Kidney glomerular epithelial cell (primary cell): Measurements from ENCODE around the gene ARHGAP36.

Experiments
- DNase-seq: peaks from one replicate; lab custom pipeline; 2025; lab: John Stamatoyannopoulos, UW

Gene ARHGAP36

DNA sequence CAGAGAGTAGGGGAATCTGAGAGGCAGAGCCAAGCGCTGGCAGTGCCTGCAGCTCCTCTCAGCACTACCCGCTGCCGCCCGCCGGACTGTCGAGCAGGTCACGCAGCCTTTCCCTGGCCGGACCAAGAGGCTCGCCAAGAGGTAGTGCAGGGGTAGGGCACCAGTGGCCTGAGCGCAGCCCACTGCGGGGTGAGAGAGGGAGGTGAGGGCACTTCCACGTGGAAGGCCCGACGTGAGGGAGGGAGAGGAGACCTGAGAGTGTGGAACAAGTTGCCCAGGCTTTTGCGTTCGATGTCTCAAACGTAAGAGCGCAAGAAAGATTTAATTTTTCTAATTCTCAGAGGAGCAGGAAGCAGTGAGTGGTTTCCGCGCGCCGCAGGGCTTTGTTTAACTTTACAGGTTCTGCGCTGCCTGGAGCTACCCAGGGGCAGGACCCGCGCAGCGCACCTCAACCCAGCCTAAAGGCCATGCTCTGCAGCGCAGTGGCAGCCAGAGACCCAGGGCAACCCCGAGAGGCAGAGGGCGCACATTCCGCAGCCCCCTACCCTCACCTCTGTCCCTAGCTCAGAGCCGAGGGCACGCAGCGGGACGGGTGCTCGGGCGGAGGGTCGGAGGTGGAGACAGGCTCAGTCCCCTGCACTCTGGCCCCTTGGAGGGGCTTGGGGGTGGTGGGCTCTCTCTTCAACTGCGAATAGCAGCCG lies 14.9 kb downstream of the ARHGAP36 start:
- no peak for DNase-seq

GRCh38 chrX:131073607-131074006 lies 15.5 kb downstream of the ARHGAP36 start:
- DNase-seq: no peak

DNA sequence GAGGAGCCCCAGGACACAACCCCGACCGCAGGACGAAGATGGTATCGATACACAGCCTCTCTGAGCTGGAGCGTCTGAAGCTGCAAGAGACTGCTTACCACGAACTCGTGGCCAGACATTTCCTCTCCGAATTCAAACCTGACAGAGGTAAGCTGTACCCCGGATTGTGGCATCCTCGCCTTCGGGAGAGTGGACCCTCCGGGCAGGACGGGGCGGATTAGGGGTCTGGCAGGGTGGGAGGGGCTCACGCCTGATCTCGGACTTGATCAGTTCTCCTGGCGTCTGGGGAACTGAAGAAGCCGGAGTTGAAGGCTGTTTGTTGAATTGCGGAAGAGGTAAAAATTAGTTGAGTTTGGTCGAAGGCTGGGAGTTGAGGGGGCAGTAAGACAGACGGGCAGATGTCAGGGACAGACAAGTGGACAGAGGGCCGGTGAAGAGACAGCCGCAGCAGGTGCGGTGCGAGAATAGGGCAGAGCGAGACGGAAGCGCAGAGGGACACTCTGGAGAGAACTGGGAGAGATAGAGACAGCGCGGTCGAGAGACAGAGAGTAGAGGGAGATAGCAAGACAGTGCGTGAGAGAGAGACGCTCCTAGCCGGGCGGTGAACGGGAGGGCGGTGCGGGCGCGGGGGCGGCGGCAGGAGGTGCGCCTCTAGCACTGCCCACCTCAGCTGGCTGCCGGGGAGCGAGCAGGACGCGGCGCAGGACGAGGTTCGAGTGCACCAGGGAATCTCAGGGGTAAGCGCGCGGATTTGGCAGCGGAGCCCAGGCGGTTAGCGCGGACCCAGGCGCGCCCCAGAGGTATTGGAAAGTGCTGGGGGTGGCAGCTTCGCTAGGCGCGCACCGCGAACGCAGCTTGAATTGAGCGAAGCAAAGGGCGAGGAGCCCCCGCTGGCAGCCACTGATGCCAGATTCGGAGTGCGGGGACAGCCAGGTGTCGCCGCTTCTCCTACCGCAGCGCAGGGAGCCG lies 23.9 kb downstream of the ARHGAP36 start:
- DNase-seq: no peak

DNA sequence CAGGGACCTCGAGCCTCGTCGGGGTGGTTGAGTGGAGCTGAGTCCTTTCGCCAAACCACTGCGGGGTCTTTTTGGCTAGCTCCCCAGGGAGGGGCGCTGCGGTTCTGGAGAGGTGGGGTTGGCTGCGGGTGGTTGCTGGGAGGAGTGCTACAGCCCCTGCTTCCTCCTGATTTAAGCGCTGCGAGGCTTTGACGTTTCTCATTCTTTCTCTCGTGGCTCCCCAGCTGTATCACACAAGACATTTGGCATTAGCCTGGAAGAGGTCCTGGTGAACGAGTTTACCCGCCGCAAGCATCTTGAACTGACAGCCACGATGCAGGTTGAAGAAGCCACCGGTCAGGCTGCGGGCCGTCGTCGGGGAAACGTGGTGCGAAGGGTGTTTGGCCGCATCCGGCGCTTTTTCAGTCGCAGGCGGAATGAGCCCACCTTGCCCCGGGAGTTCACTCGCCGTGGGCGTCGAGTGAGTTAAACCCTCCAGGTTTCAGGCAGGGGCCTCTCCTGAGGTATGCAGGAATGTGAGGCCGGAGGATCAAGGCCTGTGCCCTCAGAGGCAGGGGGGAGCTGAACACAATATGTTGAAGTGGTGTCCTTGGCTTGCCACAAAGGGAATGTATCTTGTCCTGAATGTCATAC lies 25.5 kb downstream of the ARHGAP36 start:
- no peak for DNase-seq

- no peak for DNase-seq
These were observed 26.0 kb downstream of the ARHGAP36 start for GRCh38 chrX:131084145-131084544.

GRCh38 chrX:131136776-131137175 lies 78.6 kb downstream of the ARHGAP36 start:
- DNase-seq: no peak

- no peak for DNase-seq
These were observed 80.9 kb downstream of the ARHGAP36 start for GRCh38 chrX:131139072-131139471.
